Neural progenitor cell (in vitro differentiated cells): Measurements from ENCODE around the gene FGF11.

Experiments
- CTCF ChIP-seq: fragments of 200-600 bp; sonication (generic); IDR thresholded peaks from 2 replicates; pipeline ENCODE4 v1.5.1; 2017; ENCODE audit warnings: antibody characterized with exemption, mild to moderate bottlenecking
- EZH2 ChIP-seq: fragments of 200-600 bp; sonication (generic); IDR thresholded peaks from 2 replicates; pipeline ENCODE4 v1.6.1; 2017; ENCODE audit warnings: antibody characterized with exemption, mild to moderate bottlenecking, moderate library complexity
- EZH2phosphoT487 ChIP-seq: fragments of 200-600 bp; sonication (generic); IDR thresholded peaks from 2 replicates; pipeline ENCODE4 v1.6.1; 2017; ENCODE audit warnings: antibody characterized with exemption

GRCh38 chr17:7468804-7469389 lies 29.6 kb downstream of the FGF11 start:
- TF ChIP-seq CTCF (no peak), EZH2 (no peak), EZH2phosphoT487 (no peak)
